ENCODE measurements around the gene RNF10.
A peak's percentile ranks its signal among the peaks of the same experiment; 100 is the strongest.
"Not testable (repeated sequence)": the region's sequence is repeated elsewhere in the genome, so short reads cannot be mapped to it uniquely, and the experiment has no call there.

Gene RNF10

GRCh38 chr12:120580787-120581723 lies 46.9 kb downstream of the RNF10 start, which contains the start of gene POP5:
POP5 (minus strand) TSS chr12:120581402; CDS start chr12:120581362, 40 bp downstream.
- DNase-seq (ENCODE audit: low spot score), result peak; percentile 97

GRCh38 chr12:120581998-120582397 lies 47.8 kb downstream of the RNF10 start:
- no peak for DNase-seq (ENCODE audit: low spot score)

DNA sequence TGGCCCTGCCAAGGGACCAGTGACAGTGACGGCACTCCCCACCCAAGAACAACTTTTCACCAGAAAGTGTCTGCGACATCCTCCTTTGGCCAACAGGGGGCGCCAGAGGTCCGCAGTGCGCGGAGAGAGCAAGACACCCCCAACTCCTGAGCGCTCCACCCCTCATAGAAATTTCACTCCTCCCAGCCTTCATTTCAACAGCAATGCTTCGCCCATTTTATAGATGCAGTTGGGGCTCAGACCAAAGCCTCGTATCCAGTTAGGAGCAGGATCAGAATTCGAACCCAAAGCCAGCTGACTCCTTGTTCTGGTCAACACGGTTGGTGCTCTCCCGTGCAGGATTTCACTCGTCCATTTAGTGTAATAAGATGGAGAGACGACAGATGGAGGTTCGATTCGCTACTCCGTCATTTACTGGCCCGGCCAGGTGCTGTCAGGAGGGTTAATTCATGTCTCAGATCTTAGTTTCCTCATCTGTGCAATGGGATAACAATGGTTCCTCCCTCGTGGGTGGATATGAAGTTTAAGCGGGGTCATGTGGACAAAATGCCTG lies 49.4 kb downstream of the RNF10 start:
- DNase-seq (ENCODE audit: low spot score), result peak; percentile 86

- peak; percentile 61 for DNase-seq (ENCODE audit: low spot score)
Measured at GRCh38 chr12:120584343-120585149, 50.4 kb downstream of the RNF10 start.

GRCh38 chr12:120586206-120586605 lies 52.0 kb downstream of the RNF10 start:
- DNase-seq (ENCODE audit: low spot score), result no peak

- no peak for DNase-seq (ENCODE audit: low spot score)
Measured at GRCh38 chr12:120586860-120587259, 52.7 kb downstream of the RNF10 start.

DNA sequence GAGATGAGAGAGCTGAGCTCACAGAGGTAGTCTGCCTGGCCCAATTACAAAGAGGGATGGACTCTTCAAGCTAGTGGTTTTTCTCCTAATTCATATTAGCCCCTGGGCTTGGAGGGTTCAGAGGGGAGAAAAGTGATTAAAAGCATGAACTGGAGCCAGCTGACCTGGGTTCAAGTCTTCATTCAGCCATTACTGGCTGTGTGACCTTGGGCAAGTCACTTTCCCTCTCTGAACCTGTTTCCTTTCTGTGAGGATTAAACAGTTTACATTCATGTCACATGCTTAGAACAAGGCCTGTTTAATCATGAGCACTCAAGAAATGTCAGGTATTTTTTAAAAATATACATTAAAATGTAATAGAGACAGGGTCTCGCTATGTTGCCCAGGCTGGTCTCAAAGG lies 54.2 kb downstream of the RNF10 start:
- no peak for DNase-seq (ENCODE audit: low spot score)

- DNase-seq (ENCODE audit: low spot score), result no peak
Measured at GRCh38 chr12:120588948-120589930, 55.1 kb downstream of the RNF10 start.

- no peak for DNase-seq (ENCODE audit: low spot score)
Measured at GRCh38 chr12:120590741-120591407, 56.7 kb downstream of the RNF10 start.

- DNase-seq (ENCODE audit: low spot score), result no peak
Measured at GRCh38 chr12:120592121-120593049, 58.2 kb downstream of the RNF10 start.

GRCh38 chr12:120596901-120597300 lies 62.7 kb downstream of the RNF10 start:
- no peak for DNase-seq (ENCODE audit: low spot score)

DNA sequence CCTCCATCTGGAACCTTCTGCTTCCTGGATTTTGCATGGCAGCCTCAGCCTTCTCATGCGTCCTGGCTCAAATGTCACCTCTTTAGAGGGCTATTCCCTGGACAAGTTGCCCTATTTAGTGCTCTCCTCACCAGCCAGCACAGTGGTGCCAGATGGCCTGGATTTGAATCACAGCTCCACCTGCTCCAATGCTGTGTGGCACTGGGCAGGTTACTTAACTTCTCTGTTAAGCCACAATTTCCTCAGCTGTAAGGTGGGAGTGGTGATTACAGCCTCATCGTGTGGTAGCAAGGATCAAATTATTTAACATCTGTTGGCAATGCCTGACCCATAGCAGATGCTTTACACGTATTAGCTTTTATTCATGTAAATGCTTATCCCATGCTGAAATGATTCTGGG lies 63.7 kb downstream of the RNF10 start:
- DNase-seq (ENCODE audit: low spot score), result no peak

DNA sequence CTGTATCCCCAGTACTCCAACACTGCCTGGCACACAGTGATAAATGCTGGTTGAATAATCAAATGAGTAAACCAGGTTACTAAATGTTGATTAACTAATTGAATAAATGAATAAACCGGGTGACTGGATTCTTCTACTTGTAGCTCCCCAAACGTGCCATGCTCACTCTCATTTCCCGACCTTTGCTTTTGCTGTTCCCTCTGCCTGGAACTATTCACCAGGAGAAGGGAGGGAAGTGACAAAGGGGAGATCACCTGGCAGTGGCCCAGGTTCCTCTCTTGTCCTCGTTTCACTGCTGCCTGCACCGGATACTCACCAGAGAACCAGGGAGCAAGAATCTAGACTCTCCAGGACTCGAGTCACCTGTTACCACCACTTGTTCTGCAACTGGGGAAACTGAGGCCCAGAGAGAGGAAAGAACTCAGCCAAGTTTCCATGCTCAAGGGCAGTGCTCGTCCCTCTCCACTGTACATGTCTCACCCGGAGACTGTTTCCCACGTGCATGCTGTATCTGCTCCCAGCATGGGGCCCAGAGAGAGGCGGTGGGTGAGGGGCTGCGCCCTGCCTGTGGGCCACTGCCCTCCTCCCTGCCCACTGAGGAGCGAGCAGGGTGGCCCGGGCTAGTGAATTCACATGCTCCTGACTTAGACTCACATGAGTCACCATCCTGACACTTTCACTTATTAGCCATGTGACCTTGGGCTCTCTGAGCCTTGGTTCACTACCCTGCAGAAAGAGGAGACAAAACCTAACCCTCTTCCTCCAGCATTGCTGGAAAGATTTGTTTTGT lies 64.7 kb downstream of the RNF10 start:
- peak; percentile 79 for DNase-seq (ENCODE audit: low spot score)

DNA sequence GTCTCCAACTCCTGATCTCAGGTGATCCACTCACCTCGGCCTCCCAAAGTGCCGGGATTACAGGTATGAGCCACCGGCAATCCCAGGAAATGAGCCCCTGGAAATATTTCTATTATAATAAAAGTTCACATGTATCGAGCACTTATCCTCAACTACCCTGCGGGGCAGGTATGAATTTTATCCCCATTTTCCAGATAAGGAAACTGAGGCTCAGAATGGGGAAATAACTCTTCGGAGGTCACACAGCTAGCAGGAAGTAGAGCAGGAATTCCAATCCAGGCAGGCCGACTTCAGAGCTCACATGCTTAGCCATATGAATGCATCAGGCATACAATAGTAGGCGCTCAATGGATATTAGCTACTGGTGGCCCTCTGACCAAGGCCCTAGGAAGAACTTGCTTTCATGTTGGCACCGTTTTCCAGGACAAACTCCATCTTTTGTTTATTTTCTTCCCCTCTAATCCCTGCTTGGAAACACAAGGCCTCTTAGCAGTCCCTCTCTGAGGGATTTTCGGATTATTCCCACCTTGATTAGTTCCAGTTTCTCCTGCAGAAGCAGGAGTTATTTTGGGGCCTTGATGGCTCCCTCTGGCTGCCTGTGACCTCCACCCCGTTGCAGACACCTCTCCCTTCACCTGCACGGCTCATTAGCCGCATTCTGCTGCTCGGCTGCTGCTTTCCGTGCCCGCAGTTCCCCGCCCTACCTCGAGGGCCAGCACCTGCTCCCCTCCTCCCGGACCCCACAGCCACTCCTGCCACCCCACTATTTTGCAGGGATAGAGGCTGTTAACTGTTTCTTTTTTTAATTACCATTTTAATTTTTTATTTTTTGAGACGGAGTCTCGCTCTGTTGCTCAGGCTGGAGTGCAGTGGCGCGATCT lies 65.8 kb downstream of the RNF10 start:
- no peak for DNase-seq (ENCODE audit: low spot score)

- not testable (repeated sequence) for DNase-seq (ENCODE audit: low spot score)
Measured at GRCh38 chr12:120602416-120602815, 68.3 kb downstream of the RNF10 start.

GRCh38 chr12:120610560-120610959 lies 76.4 kb downstream of the RNF10 start:
- no peak for DNase-seq (ENCODE audit: low spot score)

DNA sequence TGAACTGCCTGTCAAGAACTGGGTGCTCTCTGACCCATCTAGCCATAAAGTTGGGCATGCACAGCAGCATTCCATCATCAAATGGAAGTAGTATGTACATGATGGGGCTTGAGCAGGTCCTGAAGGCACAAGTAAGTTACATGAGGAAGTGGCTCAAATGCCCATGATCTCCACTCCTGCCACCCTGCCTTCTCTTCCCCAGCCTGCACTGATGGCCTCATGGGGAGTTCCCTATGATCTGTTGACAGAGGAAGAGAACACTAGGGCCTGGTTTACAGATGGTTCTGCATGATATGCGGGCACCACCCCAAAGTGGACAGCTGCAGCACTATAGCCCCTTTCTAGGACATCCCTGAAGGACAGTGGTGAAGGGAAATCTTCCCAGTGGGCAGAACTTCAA lies 77.4 kb downstream of the RNF10 start:
- not testable (repeated sequence) for DNase-seq (ENCODE audit: low spot score)

DNA sequence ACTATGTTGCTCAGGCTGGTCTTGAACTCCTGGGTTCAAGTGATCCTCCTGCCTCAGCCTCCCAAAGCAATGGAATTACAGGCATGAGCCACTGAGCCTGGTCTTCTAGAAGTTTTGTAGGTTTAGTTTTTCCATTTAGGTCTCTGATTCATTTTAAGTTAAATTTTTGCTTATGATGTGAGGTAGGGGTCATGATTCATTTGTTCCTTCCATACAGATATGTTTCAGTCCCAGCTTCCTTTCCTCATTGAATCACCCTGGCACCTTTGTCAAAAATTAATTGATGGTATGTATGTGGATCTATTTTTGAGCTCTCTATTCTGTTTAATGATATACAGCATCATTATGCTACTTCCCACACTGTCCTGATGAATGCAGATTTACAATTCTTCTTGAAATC lies 80.7 kb downstream of the RNF10 start:
- no peak for DNase-seq (ENCODE audit: low spot score)

All from AG20443 (cell line).